ENCODE data around the gene GIPC2.

DNA sequence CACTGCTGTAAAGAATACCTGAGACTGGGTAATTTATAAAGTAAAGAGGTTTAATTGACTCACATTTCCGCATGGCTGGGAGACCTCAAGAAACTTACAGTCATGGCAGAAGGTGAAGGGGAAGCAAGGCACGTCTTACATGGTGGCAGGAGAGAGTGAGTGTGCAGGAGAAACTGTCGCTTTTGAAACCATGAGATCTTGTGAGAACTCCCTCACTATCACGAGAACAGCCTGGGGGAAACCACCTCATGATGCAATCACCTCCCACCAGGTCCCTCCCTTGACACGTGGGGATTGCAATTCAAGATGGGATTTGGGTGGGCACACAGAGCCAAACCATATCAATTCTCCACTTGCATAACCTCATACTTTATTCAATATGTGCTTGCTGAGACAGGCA lies 76.6 kb downstream of the GIPC2 start:
- TF ChIP-seq POLR2A (IDR thresholded peaks at IDR 0.05): no peak
- TF ChIP-seq, protein P1, sequence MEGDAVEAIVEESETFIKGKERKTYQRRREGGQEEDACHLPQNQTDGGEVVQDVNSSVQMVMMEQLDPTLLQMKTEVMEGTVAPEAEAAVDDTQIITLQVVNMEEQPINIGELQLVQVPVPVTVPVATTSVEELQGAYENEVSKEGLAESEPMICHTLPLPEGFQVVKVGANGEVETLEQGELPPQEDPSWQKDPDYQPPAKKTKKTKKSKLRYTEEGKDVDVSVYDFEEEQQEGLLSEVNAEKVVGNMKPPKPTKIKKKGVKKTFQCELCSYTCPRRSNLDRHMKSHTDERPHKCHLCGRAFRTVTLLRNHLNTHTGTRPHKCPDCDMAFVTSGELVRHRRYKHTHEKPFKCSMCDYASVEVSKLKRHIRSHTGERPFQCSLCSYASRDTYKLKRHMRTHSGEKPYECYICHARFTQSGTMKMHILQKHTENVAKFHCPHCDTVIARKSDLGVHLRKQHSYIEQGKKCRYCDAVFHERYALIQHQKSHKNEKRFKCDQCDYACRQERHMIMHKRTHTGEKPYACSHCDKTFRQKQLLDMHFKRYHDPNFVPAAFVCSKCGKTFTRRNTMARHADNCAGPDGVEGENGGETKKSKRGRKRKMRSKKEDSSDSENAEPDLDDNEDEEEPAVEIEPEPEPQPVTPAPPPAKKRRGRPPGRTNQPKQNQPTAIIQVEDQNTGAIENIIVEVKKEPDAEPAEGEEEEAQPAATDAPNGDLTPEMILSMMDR (IDR thresholded peaks at IDR 0.05): no peak
- no peak for TF ChIP-seq EP300 (IDR thresholded peaks at IDR 0.05)
